Erythroblast (primary cell): ENCODE results near the gene CCDC57.

Source experiments
- GATA1 ChIP-seq: IDR thresholded peaks from 2 replicates; pipeline ENCODE4 v1.6.1; 2011; ENCODE audit warnings: low read depth, mild to moderate bottlenecking, control low read depth, low read length, moderate library complexity
- POLR2A ChIP-seq: IDR thresholded peaks from 2 replicates; pipeline ENCODE4 v1.6.1; 2011; ENCODE audit warnings: mild to moderate bottlenecking, low read length

DNA sequence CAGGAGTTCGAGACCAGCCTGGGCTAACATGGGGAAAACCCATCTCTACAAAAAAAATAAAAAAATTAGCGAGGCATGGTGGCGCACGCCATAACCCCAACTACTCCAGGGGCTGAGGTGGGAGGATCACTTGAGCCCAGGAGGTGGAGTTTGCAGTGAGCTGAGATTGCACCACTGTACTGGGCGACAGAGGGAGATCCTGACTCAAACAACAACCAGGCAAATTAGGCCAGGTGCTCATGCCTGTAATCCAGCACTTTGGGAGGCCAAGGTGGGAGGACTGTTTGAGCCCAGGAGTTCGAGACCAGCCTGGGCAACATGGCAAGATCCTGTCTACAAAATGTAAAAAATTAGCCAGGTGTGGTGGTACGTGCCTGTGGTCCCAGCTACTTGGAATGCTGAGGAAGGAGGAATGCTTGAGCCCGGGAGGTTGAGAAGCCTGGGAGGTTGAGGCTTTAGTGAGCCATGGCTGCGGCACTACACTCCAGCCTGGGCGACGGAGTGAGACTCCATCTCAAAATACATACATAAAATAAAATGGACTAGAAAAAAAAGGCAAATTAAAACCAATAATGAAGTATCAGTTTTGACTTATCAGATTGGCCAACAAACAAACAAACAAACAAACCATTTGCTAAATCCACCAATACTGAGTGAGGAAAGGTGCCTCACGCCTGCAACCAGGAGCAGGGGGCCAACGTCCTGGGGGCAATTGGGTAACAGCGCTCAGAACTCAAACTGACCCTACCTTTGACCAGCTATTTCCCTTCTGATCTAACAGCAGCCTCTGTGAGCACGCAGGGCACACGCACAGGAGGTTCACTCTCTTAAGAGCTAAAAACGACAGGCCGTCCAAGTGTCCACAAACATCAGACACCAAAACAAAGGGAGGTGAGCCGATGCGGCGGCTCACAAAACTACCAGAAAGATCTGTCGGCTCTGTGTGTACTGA, 95.2 kb downstream of the CCDC57 start:
- TF ChIP-seq POLR2A, result no peak
- no peak for TF ChIP-seq GATA1
